Activated CD4-positive, alpha-beta T cell treated with anti-CD3 and anti-CD28 coated beads for 1 hour (primary cell): Measurements from ENCODE around the gene GAREM1.
"Not testable (repeated sequence)": the region's sequence is repeated elsewhere in the genome, so short reads cannot be mapped to it uniquely, and the experiment has no call there.

Source experiments
- DNase-seq: peaks from one replicate; pipeline ENCODE4 v3.0.0-alpha.2; 2020

Gene GAREM1

DNA sequence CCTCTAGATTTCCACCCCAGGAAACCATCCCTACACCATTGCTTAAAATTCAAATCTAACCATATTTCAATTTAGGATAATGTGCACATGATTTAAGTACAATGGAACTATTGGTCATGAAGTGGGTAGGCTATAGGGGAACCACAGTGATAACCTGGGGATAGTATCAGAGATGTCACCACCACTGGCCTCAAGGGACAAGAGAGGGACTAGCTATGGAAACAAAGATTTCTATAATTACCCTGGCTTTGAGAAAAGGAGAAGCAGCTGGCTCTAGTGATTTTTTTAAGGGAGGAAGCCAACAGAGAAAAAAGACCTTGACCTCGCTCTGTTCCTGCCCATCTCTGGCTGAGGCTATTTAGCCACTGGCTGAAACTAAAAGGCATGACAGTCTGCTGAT, 148.9 kb downstream of the GAREM1 start:
- no peak for DNase-seq

DNA sequence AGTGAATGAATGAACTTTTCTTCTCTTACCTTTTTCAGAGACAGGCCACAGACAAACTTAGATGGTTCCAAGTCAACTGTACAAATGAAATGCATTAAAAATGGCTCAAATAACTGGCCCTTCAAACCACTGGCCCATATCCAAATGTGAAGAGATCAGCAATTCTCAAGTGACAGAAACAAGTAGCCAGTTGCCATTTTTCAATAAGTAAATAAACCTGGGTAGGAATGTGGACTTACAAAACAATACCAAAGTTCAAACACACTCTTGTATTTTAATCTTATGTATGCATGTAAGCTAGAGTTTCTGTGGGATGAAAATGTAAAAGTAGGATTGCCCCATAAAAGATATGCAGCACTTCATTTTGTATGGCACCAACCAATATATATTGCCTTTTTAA, 151.6 kb downstream of the GAREM1 start:
- DNase-seq: no peak

DNA sequence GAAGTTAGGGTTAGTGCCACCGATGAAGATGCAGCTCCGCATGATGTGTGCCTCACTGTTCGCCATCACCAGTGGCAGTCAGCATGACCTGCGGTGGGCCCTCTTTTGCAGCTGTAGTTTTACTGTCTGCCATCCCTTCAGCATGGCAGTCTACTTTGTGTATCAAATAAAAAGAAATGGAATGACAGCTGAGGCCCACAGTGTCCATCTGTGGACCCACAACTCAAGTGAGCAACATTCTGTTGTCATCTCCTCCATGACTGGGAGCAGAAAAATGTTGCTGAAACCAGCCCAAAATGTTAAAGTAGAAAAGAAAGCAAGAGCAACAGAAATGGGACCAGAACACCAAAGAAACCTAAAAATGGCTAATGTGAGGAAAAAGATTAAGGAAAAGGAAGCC, 152.1 kb downstream of the GAREM1 start:
- no peak for DNase-seq

- no peak for DNase-seq
Measured at GRCh38 chr18:32317651-32318050, 153.0 kb downstream of the GAREM1 start.

DNA sequence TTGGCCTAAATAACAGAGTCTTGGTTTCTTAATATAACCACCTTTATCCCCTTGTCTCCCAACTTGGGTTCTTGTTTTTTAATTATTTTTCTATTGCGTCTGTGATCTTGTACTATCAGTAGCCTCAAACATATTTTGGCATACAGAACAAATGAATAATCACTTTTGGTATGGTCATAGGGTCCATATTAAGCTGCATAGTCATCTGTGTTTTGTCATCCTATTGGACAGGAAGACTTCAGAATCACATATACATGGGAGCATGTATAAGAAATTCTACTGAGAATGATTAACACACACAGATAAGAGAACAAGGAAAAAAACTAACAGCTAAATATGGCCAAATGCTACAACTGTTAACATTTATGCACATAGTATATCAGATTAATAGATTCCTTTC, 154.8 kb downstream of the GAREM1 start:
- no peak for DNase-seq

GRCh38 chr18:32310774-32311173, 159.9 kb downstream of the GAREM1 start:
- DNase-seq: no peak

DNA sequence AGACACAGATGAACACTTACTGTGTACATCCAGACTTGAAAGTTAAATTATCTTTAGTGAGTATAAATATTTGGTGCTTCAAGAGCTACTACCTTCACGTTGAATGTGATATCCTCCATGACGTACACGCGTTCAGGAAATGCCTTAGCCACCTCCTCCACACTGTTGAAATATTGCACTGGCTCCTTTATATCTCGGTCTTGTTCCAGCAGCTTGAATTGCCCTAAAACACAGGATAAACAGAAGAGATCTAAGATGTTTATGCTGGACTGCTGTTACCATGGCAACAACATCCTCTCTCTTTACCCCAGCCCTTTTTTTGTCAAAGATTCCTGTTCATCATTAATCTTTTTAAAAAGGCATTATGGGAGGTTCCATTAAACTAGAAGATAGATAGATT, 160.6 kb downstream of the GAREM1 start:
- DNase-seq: no peak

- no peak for DNase-seq
Measured at GRCh38 chr18:32308493-32309120, 162.1 kb downstream of the GAREM1 start.

DNA sequence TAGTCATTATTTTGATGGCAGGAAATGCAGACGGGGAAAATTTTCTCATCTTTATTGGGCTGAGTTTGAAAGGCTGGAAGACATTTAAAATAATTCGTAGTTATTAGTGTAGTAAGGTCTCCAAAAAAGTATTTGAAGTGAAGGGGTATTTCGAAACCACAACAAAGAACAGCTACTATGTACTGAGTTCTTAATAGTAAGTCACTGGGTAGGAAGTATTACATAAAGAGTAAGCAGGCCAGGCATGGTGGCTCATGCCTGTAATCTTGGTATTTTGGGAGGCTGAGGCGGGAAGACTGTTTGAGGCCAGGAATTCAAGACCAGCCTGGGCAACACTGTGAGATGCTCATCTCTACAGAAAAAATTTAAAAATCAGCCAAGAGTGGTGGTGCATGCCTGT, 167.3 kb downstream of the GAREM1 start:
- no peak for DNase-seq

- DNase-seq: no peak
Measured at GRCh38 chr18:32302806-32303205, 167.9 kb downstream of the GAREM1 start.

GRCh38 chr18:32301976-32302743, 168.5 kb downstream of the GAREM1 start:
- no peak for DNase-seq

- no peak for DNase-seq
Measured at GRCh38 chr18:32301361-32301760, 169.3 kb downstream of the GAREM1 start.

DNA sequence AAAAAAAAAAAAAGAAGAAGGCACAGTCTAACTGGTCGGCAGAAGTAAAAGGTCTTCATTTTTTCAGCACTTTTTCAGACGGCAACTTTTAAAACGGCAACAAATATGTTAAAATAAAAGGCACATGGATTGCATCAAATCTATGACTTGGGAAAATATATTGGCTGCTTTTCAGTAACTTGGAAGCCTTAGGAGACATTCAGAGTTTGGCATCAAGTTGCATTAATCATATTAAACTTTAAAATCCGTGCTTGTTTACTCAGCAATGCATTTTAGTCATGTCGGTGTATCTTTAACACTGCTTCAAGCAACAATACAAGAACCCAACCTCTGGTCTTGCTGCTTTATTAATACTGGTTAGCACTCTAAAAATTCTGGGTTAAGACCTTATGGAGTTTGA, 169.8 kb downstream of the GAREM1 start:
- no peak for DNase-seq

- DNase-seq: no peak
Measured at GRCh38 chr18:32299484-32299883, 171.2 kb downstream of the GAREM1 start.

GRCh38 chr18:32298171-32298667, 172.5 kb downstream of the GAREM1 start:
- no peak for DNase-seq

DNA sequence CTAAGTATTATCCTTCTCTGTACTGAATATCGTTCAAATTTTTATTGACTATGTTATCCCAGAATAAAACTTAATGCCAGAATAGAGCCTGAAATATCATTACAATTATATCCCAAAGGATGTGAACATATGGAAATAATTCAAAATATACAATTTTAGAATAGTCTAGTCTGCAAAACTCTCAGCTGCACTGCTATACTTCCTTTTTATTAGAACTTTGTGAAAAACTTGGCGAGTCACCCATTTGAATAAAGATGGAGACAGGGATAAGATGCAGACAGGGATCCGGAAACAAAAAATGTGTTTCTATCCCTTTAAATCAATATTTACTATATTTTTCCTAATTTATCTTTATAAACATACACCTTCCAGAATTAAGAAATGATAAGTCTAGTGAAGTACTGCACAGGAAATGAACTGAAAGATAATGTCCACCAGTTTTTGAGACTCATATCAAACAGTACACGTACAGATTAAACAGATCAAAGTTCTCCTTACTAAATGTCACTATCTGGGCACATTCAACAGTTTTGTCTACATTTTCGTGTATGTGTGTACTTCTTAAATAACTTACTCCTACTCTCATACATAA, 173.0 kb downstream of the GAREM1 start:
- DNase-seq: no peak

DNA sequence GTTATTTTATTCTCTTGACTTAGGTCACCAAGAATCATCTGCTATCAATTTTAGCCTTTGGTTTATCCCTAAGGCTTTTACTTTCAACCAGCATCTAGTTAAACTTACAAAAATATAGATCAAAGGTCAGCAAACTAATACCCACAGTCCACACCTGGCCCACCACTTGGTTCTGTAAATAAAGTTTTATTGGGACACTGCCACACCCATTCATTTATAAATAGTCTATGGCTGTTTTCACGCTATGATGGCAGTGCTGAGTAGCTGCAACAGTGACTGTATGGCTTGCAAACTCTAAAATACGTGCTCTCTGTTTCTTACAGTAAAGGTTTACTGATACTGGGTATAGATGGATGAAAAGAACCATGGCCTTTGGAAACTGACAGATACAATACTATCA, 173.8 kb downstream of the GAREM1 start:
- DNase-seq: no peak

DNA sequence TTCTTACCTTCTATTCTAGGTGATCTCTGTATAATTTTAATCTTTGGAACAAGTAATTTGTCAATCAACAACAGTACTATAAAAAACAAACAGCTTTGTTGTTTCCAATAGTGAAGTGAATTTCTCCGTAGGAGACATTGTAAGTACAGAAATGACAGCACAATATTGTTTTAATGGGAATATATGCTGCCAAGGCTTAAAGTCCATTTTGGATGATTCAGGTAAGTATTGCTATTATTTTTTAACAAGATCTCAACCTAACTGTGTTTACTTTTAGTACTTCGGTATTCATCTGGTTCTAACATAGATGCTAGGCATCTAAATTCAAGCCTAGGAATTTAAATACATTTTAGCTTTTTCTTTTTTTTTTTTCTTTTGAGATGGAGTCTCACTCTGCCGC, 175.1 kb downstream of the GAREM1 start:
- DNase-seq: no peak

GRCh38 chr18:32293107-32293506, 177.6 kb downstream of the GAREM1 start:
- no peak for DNase-seq

GRCh38 chr18:32291623-32292022, 179.1 kb downstream of the GAREM1 start:
- DNase-seq: not testable (repeated sequence)

DNA sequence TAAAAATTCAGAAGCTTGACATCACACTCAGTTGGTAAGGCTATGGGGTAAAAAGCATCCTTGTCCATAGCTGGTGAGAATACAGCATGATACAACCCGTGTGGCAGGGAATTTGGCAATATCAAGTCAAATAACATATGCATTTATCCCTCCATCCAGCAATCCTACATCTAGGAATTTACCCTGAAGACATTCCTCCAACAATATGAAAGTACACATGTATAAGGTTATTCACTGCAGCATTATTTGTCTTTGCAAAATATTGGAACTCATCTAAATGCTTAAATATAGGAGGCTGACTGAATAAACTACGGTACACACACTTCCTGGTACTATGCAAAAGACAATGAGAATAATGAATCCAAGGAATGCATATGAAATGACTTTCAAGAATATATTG, 179.9 kb downstream of the GAREM1 start:
- no peak for DNase-seq

DNA sequence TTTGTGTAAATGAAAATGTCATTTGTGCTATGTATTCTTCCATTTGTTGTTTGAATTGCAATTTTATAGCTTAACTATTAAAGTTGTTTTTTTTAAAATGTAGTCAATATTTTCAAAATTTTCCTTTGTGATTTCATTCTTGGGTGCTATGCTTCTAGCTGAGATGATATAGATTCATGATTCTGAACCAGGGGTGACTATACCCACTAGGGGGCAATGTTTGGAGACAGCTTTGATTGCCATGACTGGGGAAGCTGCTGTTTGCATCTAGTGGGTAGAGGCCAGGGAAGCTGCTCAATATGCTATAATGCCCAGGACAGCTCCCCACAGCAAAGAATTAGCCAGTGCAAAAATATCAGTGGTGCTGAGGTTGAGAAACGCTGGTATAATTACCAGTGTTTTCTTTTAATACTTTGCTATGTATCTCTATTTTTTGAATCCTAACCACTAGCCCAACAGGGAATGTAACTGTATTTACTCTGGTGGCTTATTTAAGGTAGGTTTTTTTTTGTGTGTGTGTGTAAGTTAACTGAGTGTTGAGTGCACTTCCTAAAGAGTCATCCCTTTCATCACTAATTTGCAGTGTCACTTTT, 181.1 kb downstream of the GAREM1 start:
- DNase-seq: no peak

DNA sequence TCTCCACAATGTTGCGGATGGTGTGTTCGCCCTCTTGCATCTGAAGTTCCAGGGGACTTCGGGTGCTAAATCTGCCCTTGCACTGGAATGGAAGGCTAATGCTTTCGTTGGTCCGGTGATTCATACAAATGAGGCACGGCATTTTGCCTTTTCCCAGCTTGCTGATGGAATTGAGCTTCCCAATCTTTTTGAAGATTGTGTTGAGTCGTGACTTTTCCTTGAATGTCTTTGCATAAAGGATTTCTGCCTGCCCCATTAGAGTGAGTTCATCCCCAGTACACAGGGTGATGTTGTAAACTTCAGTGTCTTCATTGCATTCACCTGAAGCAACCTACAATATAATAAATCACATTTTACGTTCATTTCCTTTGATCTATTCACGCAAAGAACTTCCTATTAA, 182.8 kb downstream of the GAREM1 start:
- no peak for DNase-seq

DNA sequence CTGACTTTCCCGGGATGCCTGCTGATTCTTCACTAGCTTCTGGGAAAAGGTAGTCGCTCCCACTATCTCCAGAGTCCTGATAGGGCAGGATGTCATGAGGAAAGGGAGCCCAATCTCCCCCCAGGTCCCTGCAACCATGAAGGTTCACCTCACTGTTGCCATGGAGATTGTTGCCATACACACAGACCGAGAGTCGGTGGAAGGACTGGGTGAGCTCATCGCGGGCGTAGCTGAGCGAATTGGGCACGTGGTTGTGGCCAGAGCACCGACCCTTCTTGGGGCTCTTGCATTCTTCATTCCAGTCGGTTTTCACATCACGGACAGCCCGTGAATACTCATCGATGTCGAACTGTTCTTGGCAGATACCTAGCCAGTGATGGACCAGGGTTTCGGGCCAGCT, 183.4 kb downstream of the GAREM1 start:
- no peak for DNase-seq
